Right lobe of liver (tissue), 4 donors: ENCODE results near the gene VGLL3.

Experiments used
- CTCF ChIP-seq, 4 donors: fragments of 200-600 bp in 3 of 4; fragments of 450-650 bp in 1 of 4; IDR thresholded peaks; one replicate each; pipeline versions ENCODE4 v1.5.1 to v1.8.0; 2016 to 2022; ENCODE audit warnings: antibody characterized with exemption in 4 of 4, mild to moderate bottlenecking in 2 of 4
- POLR2A ChIP-seq: fragments of 450-650 bp; IDR thresholded peaks from one replicate; pipeline ENCODE4 v1.6.1; 2017; ENCODE audit warnings: antibody characterized with exemption, mild to moderate bottlenecking
- donor health status: DM: no; HTN: no; CAD: no.
- donor health status: DM: no; HTN: no; CAD: no.
- donor health status: DM: no; HTN: yes; CAD: no.

- TF ChIP-seq POLR2A, result no peak
- no peak for TF ChIP-seq CTCF (IDR thresholded peaks at IDR 0.05)
Observed at GRCh38 chr3:87035339-87035738, 44.4 kb upstream of the VGLL3 start.
